ENCODE results near the gene IKZF3. TPM values are rescaled to one million over a fixed set of nuclear protein-coding genes. Genes with fewer than 3 reads are reported as not detected.
"Not testable (repeated sequence)": the region's sequence is repeated elsewhere in the genome, so short reads cannot be mapped to it uniquely, and the experiment has no call there.

Gene IKZF3
- total RNA-seq, 4 donors from 2014 or later = 2.9 to 8.3 (median 4.5) TPM

GRCh38 chr17:39729280-39729851, 134.7 kb downstream of the IKZF3 start:
- no peak for TF ChIP-seq CTCF (IDR thresholded peaks at IDR 0.05)
- no peak for ATAC-seq (ENCODE audit: low FRiP score)
- no peak for DNase-seq (ENCODE audit: low spot score)

- TF ChIP-seq CTCF (IDR thresholded peaks at IDR 0.05) = no peak
- no peak for DNase-seq (ENCODE audit: low spot score)
- no peak for ATAC-seq (ENCODE audit: low FRiP score)
Measured at GRCh38 chr17:39727556-39727955, 136.6 kb downstream of the IKZF3 start.

GRCh38 chr17:39726617-39727016, 137.5 kb downstream of the IKZF3 start:
- DNase-seq (ENCODE audit: low spot score) = no peak
- ATAC-seq (ENCODE audit: low FRiP score) = no peak
- no peak for TF ChIP-seq CTCF (IDR thresholded peaks at IDR 0.05)

- not testable (repeated sequence) for DNase-seq (ENCODE audit: low spot score)
Measured at GRCh38 chr17:39725923-39726322, 138.2 kb downstream of the IKZF3 start.

GRCh38 chr17:39724731-39725130, 139.4 kb downstream of the IKZF3 start:
- DNase-seq (ENCODE audit: low spot score) = no peak
- no peak for TF ChIP-seq CTCF (IDR thresholded peaks at IDR 0.05)
- ATAC-seq (ENCODE audit: low FRiP score) = no peak

More at GRCh38 chr17:39725923-39726322, 138.2 kb downstream of the IKZF3 start:
- not testable (repeated sequence) for ATAC-seq (ENCODE audit: low FRiP score)

- no peak for ATAC-seq (ENCODE audit: low FRiP score)
- TF ChIP-seq CTCF (IDR thresholded peaks at IDR 0.05) = no peak
- DNase-seq (ENCODE audit: low spot score) = no peak
Measured at GRCh38 chr17:39722965-39723848, 140.9 kb downstream of the IKZF3 start.

- ATAC-seq (ENCODE audit: low FRiP score) (no peak), DNase-seq (ENCODE audit: low spot score) (no peak)
- no peak for TF ChIP-seq CTCF (IDR thresholded peaks at IDR 0.05)
Measured at GRCh38 chr17:39722104-39722503, 142.0 kb downstream of the IKZF3 start.
